Astrocyte of the spinal cord (primary cell): ENCODE results near the gene HS6ST3.

Experiments used
- DNase-seq: peaks from one replicate; pipeline ENCODE4 v3.0.0; 2011; ENCODE audit warnings: low read depth, low spot score
- H3K4me3 ChIP-seq: 2 replicates; pipeline ENCODE4 v1.5.1; 2011; ENCODE audit warnings: low read depth, mild to moderate bottlenecking, low read length, moderate library complexity
- in situ Hi-C: cut with HindIII; loops from 2 replicates; pipeline ENCODE4 v1.10.0; 2017; ENCODE audit warnings: low sequenced_read_pairs
- TF ChIP-seq, protein P1 (sequence below): IDR thresholded peaks from 2 replicates; pipeline ENCODE4 v1.5.1; 2012; ENCODE audit warnings: low read depth, mild to moderate bottlenecking, low read length, inconsistent platforms

HS6ST3 gene

DNA sequence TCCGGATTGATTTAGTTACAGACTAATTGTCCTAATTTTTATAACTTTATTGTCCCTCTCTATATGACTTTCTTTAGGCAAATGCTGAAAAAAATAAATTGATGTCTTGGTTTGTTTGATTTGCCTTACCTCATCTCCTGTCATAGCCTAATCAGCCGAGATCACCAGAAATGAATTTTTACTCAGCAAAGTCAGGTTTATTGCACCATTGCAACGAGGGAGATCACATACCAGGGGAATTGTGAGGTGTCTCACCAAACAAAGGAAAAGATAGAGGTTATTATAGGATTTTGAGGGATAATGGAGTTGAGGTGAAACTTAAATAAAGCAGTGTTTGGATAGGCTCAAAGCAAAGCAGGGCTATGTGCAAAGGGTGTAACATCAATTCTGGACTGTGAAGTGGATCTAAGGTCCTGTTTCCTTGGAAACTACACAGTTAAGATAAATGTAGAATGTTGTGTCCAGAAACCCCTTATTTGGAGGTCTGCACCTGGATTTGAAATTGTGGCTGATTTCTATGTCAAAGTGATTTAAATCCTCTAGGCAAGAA lies 531.8 kb downstream of the HS6ST3 start:
- H3K4me3 ChIP-seq = no peak overlapping the region
- TF ChIP-seq, protein P1, sequence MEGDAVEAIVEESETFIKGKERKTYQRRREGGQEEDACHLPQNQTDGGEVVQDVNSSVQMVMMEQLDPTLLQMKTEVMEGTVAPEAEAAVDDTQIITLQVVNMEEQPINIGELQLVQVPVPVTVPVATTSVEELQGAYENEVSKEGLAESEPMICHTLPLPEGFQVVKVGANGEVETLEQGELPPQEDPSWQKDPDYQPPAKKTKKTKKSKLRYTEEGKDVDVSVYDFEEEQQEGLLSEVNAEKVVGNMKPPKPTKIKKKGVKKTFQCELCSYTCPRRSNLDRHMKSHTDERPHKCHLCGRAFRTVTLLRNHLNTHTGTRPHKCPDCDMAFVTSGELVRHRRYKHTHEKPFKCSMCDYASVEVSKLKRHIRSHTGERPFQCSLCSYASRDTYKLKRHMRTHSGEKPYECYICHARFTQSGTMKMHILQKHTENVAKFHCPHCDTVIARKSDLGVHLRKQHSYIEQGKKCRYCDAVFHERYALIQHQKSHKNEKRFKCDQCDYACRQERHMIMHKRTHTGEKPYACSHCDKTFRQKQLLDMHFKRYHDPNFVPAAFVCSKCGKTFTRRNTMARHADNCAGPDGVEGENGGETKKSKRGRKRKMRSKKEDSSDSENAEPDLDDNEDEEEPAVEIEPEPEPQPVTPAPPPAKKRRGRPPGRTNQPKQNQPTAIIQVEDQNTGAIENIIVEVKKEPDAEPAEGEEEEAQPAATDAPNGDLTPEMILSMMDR = no peak
- DNase-seq = no peak
- in situ Hi-C loops = no loop called here

DNA sequence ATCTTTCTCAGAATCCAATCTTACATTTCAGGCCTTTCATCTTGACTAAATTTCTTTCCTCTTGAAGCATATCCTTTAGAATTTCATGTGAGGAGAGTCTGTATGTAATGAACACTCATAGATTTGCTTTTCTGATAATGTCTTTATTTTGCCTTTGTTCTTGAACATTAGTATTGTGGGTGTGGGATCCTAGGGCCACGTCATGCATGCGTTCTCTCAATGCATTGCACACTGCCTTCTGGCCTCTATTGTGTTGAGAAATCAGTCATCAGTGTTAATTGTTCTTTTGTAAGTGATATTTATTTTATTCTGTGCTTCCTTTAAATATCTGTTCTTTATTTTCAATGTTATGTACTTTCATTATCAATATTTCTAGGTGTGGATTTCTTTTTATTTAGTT lies 539.4 kb downstream of the HS6ST3 start:
- DNase-seq = no peak
- TF ChIP-seq, protein P1 = no peak
- in situ Hi-C loops = no loop called here
- no peak overlapping the region for H3K4me3 ChIP-seq

DNA sequence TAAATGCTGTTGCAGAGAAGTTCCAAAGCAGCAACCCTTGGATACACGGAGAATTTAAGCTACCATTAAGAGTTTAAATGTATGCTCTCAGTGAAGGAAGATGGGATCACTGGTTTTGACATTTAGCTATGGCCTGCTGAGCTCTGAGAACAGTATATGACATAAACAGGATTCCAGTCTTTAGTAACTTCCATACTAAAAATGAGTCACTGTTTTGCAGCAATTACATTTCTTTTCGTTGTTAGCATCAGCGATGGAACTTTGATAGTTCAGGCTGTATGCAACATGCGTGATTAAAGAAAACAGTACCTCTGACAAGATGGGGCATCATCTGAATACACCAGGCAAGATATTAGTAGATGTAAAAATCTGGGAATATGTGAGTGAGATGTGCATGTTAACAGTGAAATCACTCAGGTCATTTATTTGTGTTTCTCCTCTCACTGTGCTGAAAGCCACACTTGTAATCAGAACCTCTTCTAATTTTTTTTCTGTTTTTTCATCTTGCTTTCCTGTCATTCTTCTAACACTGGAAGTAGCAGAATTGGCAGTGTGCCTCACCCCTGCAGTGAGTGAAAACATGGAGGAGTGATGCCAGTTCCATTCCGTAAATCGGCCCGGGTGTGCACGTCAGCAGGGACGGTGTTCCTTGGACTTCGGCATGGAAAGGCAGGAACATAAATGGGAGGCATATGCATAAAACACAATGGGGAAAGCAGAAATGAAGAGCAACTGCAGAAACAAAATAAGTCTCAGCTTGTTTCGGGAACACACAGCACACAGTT lies 542.8 kb downstream of the HS6ST3 start:
- in situ Hi-C loops = no loop called here
- DNase-seq = peak; percentile 67
- TF ChIP-seq, protein P1 = no peak
- H3K4me3 ChIP-seq = no peak overlapping the region

DNA sequence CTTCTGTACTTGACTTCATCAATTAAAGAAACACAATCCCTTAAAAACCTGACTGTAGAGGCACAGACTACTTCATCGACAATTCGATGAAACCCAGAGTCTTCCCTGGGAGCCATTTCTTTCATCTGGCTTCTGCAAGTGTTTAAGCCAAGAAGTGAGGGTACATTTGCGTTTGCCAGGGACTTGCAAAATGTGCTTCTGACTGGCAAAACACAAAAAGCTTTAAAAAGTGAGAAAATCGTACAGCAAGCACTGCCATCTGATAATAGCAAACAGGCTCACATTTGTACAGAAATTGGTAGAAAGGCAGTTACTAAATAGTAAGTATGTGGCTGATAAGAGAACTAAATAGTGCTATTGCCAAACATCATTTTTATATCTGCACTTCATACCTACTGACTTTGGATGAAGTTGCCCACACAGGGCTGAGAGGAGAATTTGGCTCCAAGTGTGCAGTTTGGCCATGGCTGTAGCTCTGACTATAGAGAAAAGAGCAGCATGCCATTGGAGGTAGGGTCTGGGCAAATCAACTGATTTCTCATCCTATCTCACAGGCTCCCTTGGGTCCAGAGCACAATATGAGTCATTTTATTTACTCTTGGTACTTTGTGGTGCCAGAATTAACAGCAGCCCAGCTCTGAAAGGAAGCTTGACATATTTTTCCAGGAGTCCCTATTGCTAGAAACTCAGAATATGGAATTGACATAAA lies 546.2 kb downstream of the HS6ST3 start:
- in situ Hi-C loops = no loop called here
- TF ChIP-seq, protein P1 = no peak
- H3K4me3 ChIP-seq = no peak overlapping the region
- peak; percentile 31 for DNase-seq

DNA sequence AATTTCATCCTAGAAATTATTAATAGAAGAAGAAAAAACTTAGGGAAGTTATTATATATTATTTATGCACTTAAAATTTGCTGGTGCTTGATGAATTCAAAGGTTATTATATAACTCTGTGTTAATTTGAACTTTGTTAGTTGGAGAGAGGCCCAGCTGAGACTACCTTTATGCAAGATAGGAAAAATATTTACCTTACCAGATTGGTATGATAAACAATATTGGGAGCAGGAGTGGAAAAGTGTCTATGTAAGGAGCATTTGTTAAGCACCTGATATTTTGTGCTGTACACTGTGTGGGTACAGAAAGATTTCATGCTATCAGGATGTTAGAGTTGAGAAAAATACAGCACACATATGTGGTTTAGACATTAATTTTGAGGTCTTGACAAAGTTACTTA lies 547.1 kb downstream of the HS6ST3 start:
- in situ Hi-C loops = no loop called here
- TF ChIP-seq, protein P1 = no peak

DNA sequence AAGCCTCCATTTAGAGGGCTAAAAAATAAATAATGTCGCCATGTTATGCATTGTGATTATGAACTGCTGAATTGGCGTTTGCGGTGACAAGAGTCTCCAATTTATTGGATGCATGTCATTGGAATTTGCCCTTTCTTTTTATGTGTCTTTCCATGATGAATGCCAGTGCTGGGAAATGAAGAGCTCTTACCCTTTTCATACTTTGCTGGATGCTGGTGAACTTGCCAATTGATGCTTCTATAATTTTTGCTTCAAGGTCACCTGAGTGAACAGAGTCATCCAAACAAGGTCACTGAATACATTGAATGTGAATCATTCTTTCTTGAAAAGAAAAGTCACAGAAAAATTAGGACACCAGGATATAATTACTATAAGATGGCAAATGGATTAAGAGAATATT lies 556.2 kb downstream of the HS6ST3 start:
- no peak overlapping the region for H3K4me3 ChIP-seq
- no peak for DNase-seq
- in situ Hi-C loops = no loop called here
- TF ChIP-seq, protein P1 = no peak

More for the DNA sequence above, 547.1 kb downstream of the HS6ST3 start:
- DNase-seq = no peak
- H3K4me3 ChIP-seq = no peak overlapping the region
